HG03108 (cell line): Measurements from ENCODE around the gene ARPC2.

Experiments used
- ATAC-seq: cut with Tn5 transposase; IDR thresholded peaks from one replicate; pipeline ENCODE4 v1.9.1; 2021; ENCODE audit warnings: moderate library complexity; ENCODE audit not compliant: unreplicated experiment

ARPC2 gene

DNA sequence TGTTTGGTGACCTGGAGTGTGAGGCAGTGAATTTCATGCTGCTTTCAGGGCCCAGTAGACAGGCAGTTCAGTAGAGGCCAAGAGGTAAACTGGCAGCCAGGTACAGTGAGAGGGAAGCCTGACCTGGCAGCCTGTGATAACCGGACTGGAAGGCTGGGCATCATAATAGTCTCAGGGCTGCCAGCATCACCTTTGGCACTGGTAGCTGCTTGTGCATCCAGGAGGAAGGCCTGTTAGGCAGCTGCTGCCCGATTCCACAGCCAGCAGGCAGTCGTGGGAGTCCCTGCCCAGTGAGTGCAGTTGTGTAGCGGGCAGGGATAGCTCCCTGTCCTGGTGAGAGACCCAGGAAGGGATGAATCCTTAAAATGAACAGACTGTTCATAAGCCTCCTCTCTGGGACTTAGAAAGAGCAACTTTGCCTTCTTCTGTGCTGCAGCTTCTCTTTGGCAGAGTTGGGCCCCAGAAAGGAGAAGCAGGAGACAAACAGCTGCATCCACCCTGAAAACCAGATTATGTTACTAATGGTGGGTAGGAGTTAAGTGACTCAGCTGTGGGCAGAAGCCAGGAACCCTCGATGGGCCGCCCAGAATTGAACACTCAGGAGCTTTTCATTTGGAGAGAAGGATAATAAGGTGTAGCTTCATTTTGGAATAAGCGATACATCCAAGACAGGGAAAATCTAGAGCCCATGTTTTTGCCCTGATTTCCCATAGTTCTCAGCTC lies 35.7 kb downstream of the ARPC2 start:
- no peak for ATAC-seq

DNA sequence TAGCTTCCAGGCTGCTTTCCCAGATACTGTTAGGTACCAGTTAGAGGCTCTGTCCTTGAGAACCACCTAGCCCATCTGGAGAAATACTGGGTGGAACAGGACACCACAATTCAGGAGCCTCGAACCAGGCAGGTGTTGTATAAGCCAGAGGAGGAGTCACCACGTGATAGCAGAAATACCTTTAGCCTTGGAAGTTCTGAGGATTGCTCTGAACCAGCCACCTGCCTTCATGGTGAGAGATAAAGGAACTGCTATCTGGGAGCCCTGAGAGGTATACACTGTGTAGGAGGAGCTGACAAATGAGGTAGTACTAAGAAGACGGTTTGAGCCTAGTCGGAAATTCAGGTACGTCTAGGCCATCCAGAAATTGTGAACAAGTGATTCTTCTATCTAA lies 36.2 kb downstream of the ARPC2 start:
- no peak for ATAC-seq

- no peak for ATAC-seq
Measured at GRCh38 chr2:218255446-218255845, 38.5 kb downstream of the ARPC2 start.

GRCh38 chr2:218256612-218257350 lies 39.8 kb downstream of the ARPC2 start:
- no peak for ATAC-seq

DNA sequence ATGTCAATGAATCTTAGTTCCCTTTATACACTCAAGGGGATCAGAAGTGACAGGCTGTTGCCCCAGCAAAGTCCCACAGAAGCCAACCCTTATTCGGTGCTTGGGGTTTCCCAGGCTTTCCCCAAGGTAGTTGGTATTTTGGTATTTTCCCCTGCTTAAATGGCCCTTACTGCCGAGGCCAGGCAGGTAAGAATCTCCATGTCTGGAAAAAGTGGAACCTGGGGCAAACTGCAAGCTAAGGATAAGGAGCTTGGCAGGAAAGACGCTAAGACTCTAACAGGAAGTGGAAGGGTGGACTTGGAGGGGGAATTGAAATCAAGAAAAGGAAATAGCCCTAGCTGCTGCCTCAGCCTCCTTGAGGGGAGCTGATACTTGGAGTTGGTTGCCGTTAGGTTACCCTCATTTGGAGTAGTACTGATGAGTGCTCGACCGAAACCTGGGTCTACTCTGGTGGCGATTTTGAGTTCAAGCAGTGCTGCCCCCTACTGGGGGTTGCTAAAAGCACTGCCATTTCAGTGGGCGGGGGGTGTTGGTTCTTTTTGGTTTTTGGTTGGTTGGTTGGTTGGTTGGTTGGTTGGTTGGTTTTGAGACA lies 40.5 kb downstream of the ARPC2 start:
- peak; percentile 52 for ATAC-seq

DNA sequence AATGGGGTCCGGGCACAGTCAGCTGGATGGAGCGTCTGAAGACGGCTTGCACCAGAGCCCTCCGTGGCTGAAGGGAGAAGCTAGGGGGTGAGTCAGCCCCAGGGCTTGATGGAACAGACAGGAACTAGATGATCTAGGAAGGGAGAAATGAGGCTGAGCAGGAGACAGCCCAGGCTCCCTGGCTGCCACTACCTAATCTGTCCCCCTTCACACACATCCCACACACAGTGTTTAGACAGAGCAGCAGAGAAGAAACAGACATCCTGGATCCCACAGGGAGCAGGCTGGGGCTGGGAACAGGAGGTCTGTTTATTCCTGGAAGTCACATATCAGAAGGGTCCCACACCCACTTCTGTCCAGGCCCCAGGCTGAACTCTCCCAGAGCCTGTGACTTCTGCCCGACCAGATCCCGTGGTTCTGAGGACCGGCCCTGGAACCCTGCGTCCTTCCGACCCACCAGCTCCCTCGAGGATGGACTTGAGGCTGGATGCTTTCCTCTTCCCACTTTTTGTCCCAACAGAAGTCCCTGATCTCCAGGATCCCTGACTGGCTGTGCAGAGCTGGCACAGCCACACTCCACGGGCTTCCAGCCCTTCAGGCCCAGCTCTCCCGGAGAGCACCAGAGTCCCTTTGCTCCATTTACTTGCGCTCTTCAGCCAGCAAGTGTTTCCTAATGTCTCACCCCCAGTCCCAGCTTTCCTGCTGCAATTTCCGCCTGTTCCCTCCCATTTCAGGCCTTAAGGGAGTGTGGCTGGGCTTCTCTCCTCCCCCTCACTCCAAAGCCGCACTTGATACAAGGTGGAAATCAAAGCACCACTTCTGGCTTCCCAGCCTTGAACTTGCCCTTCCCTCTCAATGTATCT lies 42.3 kb downstream of the ARPC2 start:
- no peak for ATAC-seq

- ATAC-seq, result no peak
Measured at GRCh38 chr2:218260166-218260565, 43.2 kb downstream of the ARPC2 start.

- ATAC-seq, result no peak
Measured at GRCh38 chr2:218260742-218261422, 43.9 kb downstream of the ARPC2 start, which contains the start of gene GPBAR1. GPBAR1 (plus strand) TSS chr2:218261015; CDS start chr2:218262725, 1,710 bp downstream.

DNA sequence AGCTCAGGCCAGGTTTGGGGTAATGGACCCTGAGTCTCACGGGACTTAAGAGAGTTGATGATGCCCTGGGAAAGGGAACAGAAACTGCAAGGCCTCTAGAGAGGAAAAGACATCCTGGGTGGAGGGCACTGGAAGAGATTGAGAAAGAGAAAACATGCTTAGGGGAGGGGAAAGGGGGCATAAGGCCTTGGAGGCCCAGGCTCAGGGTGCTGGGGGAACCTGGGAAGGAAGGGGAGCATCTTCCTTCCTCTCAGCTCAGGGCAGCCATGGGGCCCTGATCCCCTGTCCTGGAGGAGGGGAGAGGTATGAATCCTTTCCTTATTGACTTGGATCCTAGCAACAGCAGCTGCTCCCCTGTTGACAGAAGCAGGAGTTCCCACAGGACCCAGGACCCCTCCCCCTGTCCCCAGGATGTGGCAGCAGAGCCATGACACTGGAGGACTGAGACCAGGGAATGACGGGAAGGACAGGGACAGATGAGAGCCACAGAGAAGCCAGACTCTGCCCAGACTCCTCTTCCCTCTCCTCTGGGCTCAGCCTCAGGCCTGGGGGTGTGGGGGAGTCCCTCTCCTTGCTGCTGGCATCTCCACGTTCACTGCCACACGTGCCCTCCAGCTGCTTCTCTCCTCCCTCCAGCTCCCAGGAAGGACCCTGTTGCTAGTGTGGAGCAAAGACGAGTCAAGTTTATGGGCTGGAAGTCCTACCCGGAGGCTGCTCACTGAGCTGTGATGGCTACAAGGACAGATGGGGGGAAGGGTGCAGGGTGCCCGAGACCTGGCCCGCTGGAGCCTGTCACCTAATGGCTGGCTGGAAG lies 44.6 kb downstream of the ARPC2 start:
- ATAC-seq, result no peak

GRCh38 chr2:218262237-218262600 lies 45.2 kb downstream of the ARPC2 start:
- ATAC-seq, result no peak

DNA sequence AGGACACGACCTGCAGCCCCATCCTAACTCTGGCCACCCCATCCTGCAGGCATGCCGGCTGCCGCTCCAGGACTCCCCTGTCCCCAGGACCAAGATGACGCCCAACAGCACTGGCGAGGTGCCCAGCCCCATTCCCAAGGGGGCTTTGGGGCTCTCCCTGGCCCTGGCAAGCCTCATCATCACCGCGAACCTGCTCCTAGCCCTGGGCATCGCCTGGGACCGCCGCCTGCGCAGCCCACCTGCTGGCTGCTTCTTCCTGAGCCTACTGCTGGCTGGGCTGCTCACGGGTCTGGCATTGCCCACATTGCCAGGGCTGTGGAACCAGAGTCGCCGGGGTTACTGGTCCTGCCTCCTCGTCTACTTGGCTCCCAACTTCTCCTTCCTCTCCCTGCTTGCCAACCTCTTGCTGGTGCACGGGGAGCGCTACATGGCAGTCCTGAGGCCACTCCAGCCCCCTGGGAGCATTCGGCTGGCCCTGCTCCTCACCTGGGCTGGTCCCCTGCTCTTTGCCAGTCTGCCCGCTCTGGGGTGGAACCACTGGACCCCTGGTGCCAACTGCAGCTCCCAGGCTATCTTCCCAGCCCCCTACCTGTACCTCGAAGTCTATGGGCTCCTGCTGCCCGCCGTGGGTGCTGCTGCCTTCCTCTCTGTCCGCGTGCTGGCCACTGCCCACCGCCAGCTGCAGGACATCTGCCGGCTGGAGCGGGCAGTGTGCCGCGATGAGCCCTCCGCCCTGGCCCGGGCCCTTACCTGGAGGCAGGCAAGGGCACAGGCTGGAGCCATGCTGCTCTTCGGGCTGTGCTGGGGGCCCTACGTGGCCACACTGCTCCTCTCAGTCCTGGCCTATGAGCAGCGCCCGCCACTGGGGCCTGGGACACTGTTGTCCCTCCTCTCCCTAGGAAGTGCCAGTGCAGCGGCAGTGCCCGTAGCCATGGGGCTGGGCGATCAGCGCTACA lies 45.9 kb downstream of the ARPC2 start:
- no peak for ATAC-seq

- ATAC-seq, result no peak
Measured at GRCh38 chr2:218263817-218264641, 47.0 kb downstream of the ARPC2 start.

GRCh38 chr2:218264773-218265561 lies 48.0 kb downstream of the ARPC2 start:
- no peak for ATAC-seq

- no peak for ATAC-seq
Measured at GRCh38 chr2:218265626-218266025, 48.6 kb downstream of the ARPC2 start.

DNA sequence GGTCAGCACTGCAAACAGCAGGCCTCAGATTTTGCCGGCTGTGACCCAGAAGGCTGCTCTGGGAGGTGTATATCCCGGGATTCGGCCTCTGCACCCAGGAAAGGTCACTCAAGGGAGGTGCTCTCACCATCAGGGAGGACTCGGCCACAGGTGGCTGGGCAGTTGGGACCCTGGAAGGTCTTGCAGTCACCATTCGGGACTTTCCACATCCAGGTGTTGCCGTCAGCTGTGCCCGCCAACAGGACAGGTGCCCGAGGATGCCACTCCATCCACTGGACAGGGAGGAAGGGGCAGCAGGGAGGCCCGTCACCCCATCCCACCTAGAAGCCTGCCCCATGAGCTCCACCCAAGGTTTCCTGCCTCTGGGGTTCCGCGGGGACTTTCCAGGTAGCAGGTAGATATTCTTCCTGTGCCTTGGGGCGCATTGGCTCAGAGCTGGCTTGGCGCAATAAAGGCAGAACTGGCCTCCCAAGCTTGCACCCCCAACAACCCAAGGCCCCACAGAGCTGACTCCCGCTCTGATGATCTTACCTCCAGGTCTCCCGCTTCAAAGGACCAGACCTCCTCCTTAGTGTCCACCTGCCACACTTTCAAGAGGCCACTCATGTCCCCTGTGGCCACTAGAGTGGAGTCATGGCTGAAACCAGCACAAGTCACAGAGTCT lies 49.5 kb downstream of the ARPC2 start:
- no peak for ATAC-seq

GRCh38 chr2:218267259-218267658 lies 50.3 kb downstream of the ARPC2 start:
- no peak for ATAC-seq
